Neural cell (in vitro differentiated cells): ENCODE results near the gene ADCY1. TPM values are rescaled to one million over a fixed set of nuclear protein-coding genes. Genes with fewer than 3 reads are reported as not detected.

Source experiments
- H2AFZ ChIP-seq: fragments of 200-600, 300-800 bp; sonication (generic), shearing (Covaris generic); 2 replicates; pipeline ENCODE4 v1.6.0; 2014; ENCODE audit warnings: low read depth, mild to moderate bottlenecking, antibody characterized with exemption, low read length, moderate library complexity
- H3F3A ChIP-seq: fragments of 200-600 bp; shearing (Covaris generic); 2 replicates; pipeline ENCODE4 v1.6.1; 2016; ENCODE audit warnings: mild to moderate bottlenecking, moderate library complexity, mixed read lengths, antibody characterized with exemption, low read length; ENCODE audit not compliant: insufficient read depth, poor library complexity, severe bottlenecking
- H3K27ac ChIP-seq: fragments of 200-600, 300-800 bp; sonication (generic), shearing (Covaris generic); 2 replicates; pipeline ENCODE4 v1.5.1; 2014; ENCODE audit warnings: mild to moderate bottlenecking, low read length, moderate library complexity
- H3K27me3 ChIP-seq: fragments of 300-800, 200-600 bp; sonication (generic), shearing (Covaris generic); 2 replicates; pipeline ENCODE4 v1.6.0; 2014; ENCODE audit warnings: mild to moderate bottlenecking, low read depth, low read length, moderate library complexity; ENCODE audit not compliant: insufficient read depth
- H3K36me3 ChIP-seq: fragments of 300-800, 200-600 bp; sonication (generic), shearing (Covaris generic); 2 replicates; pipeline ENCODE4 v1.5.1; 2014; ENCODE audit warnings: mild to moderate bottlenecking, antibody characterized with exemption, low read length, moderate library complexity; ENCODE audit not compliant: insufficient read depth
- H3K4me2 ChIP-seq: fragments of 300-800, 200-600 bp; sonication (generic), shearing (Covaris generic); 2 replicates; pipeline ENCODE4 v1.6.0; 2014; ENCODE audit warnings: mild to moderate bottlenecking, low read length
- H3K4me3 ChIP-seq: fragments of 300-800, 200-600 bp; sonication (generic), shearing (Covaris generic); 2 replicates; pipeline ENCODE4 v1.5.1; 2014; ENCODE audit warnings: mild to moderate bottlenecking, low read length, moderate library complexity
- H3K79me2 ChIP-seq: fragments of 200-600 bp; shearing (Covaris generic); replicated peaks from 2 replicates; pipeline ENCODE4 v1.6.0; 2014; ENCODE audit warnings: mild to moderate bottlenecking, low read length, moderate library complexity; ENCODE audit not compliant: insufficient read depth
- H3K9ac ChIP-seq: fragments of 300-800, 200-600 bp; sonication (generic), shearing (Covaris generic); 2 replicates; pipeline ENCODE4 v1.6.1; 2016; ENCODE audit warnings: mild to moderate bottlenecking, low read length, mixed read lengths
- H3K9me2 ChIP-seq: fragments of 200-600 bp; shearing (Covaris generic); 2 replicates; pipeline ENCODE4 v1.6.1; 2016; ENCODE audit warnings: mild to moderate bottlenecking, low read length, mixed read lengths; ENCODE audit not compliant: insufficient read depth
- H3K9me3 ChIP-seq: fragments of 200-600, 300-800 bp; sonication (generic), shearing (Covaris generic); 2 replicates; pipeline ENCODE4 v1.6.1; 2016; ENCODE audit warnings: mild to moderate bottlenecking, mixed run types, low read length, moderate library complexity, mixed read lengths
- H4K20me1 ChIP-seq: fragments of 200-600 bp; shearing (Covaris generic); 2 replicates; pipeline ENCODE4 v1.6.1; 2016; ENCODE audit warnings: mild to moderate bottlenecking, mixed run types; ENCODE audit not compliant: insufficient read depth
- EP300 ChIP-seq: fragments of 450-650 bp; conservative IDR thresholded peaks from 2 replicates; pipeline ENCODE4 v1.6.1; 2014; ENCODE audit warnings: antibody characterized with exemption, mild to moderate bottlenecking, moderate library complexity; ENCODE audit not compliant: poor library complexity, severe bottlenecking
- EZH2 ChIP-seq: fragments of 200-600, 300-800 bp; shearing (Covaris generic), sonication (generic); IDR thresholded peaks from 2 replicates; pipeline ENCODE4 v1.6.1; 2014; ENCODE audit warnings: antibody characterized with exemption, low read length, borderline replicate concordance, mild to moderate bottlenecking; ENCODE audit not compliant: insufficient read depth, poor library complexity, severe bottlenecking
- MXI1 ChIP-seq: fragments of 450-650 bp; conservative IDR thresholded peaks from 2 replicates; pipeline ENCODE4 v1.6.1; 2014; ENCODE audit warnings: antibody characterized with exemption, mild to moderate bottlenecking; ENCODE audit not compliant: poor library complexity, severe bottlenecking
- POLR2AphosphoS5 ChIP-seq: IDR thresholded peaks from 2 replicates; pipeline ENCODE4 v1.6.1; 2012
- RAD21 ChIP-seq: fragments of 450-650 bp; conservative IDR thresholded peaks from 2 replicates; pipeline ENCODE4 v1.6.1; 2014; ENCODE audit warnings: antibody characterized with exemption, mild to moderate bottlenecking, moderate library complexity
- SMC3 ChIP-seq: fragments of 450-650 bp; conservative IDR thresholded peaks from 2 replicates; pipeline ENCODE4 v1.6.1; 2014; ENCODE audit warnings: antibody characterized with exemption, mild to moderate bottlenecking, moderate library complexity; ENCODE audit not compliant: poor library complexity
- TAF1 ChIP-seq: IDR thresholded peaks from 2 replicates; pipeline ENCODE4 v1.6.1; 2012; ENCODE audit warnings: low read depth
- polyA plus RNA-seq: library from polyadenylated mRNA; depleted of rRNA; stranded (reverse); fragments of >200 nt; gene quantifications from 2 replicates; pipeline ENCODE4 v1.2.3, GENCODE V29; 2014
- TF ChIP-seq, protein P1 (sequence below): fragments of 450-650 bp; IDR thresholded peaks from 2 replicates; pipeline ENCODE4 v1.5.1; 2014; ENCODE audit warnings: antibody characterized with exemption, mild to moderate bottlenecking, moderate library complexity; ENCODE audit not compliant: poor library complexity, severe bottlenecking
- TF ChIP-seq, protein P2 (sequence below): IDR thresholded peaks from 2 replicates; pipeline ENCODE4 v1.6.1; 2012; ENCODE audit warnings: borderline replicate concordance

The ADCY1 gene
- polyA plus RNA-seq, 1 donor from 2014 or later, result 14.8 TPM

DNA sequence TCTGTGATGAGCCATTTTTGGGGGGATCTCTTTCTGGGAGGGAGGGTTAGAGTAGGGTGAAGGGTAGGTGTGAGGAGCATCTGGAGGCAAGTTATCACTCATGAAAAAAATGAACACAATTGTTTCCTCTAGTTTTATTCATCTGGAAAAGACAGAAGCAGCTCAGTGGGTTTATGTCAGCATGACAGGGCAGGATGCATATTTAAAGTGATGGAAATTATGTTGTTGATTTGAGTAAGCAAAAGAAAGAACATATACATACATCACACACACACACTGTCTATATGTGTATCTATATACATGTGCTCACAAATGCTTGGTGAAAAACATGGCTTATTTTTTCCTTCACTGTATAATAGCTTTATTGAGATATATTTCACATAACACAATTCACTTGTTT, 114.2 kb downstream of the ADCY1 start:
- Histone ChIP-seq H3K9me2 (no peaks in the 10 kb centered on the region), H3K4me3 (no peak overlapping the region), H3K4me2 (no peak overlapping the region), H3K79me2 (no peaks in the 10 kb centered on the region), H3K9me3 (no peaks in the 10 kb centered on the region), H3K27me3 (no peaks in the 10 kb centered on the region), H3K36me3 (peaks cover 7% of the 10 kb centered on the region), H4K20me1 (no peaks in the 10 kb centered on the region), H3K9ac (no peak overlapping the region), H3F3A (no peaks in the 10 kb centered on the region), H2AFZ (no peak overlapping the region), H3K27ac (no peak overlapping the region)
- TF ChIP-seq, protein P1, sequence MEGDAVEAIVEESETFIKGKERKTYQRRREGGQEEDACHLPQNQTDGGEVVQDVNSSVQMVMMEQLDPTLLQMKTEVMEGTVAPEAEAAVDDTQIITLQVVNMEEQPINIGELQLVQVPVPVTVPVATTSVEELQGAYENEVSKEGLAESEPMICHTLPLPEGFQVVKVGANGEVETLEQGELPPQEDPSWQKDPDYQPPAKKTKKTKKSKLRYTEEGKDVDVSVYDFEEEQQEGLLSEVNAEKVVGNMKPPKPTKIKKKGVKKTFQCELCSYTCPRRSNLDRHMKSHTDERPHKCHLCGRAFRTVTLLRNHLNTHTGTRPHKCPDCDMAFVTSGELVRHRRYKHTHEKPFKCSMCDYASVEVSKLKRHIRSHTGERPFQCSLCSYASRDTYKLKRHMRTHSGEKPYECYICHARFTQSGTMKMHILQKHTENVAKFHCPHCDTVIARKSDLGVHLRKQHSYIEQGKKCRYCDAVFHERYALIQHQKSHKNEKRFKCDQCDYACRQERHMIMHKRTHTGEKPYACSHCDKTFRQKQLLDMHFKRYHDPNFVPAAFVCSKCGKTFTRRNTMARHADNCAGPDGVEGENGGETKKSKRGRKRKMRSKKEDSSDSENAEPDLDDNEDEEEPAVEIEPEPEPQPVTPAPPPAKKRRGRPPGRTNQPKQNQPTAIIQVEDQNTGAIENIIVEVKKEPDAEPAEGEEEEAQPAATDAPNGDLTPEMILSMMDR, result no peak
- TF ChIP-seq POLR2AphosphoS5, result no peak
- TF ChIP-seq MXI1, result no peak
- no peak for TF ChIP-seq EZH2
- TF ChIP-seq, protein P2, sequence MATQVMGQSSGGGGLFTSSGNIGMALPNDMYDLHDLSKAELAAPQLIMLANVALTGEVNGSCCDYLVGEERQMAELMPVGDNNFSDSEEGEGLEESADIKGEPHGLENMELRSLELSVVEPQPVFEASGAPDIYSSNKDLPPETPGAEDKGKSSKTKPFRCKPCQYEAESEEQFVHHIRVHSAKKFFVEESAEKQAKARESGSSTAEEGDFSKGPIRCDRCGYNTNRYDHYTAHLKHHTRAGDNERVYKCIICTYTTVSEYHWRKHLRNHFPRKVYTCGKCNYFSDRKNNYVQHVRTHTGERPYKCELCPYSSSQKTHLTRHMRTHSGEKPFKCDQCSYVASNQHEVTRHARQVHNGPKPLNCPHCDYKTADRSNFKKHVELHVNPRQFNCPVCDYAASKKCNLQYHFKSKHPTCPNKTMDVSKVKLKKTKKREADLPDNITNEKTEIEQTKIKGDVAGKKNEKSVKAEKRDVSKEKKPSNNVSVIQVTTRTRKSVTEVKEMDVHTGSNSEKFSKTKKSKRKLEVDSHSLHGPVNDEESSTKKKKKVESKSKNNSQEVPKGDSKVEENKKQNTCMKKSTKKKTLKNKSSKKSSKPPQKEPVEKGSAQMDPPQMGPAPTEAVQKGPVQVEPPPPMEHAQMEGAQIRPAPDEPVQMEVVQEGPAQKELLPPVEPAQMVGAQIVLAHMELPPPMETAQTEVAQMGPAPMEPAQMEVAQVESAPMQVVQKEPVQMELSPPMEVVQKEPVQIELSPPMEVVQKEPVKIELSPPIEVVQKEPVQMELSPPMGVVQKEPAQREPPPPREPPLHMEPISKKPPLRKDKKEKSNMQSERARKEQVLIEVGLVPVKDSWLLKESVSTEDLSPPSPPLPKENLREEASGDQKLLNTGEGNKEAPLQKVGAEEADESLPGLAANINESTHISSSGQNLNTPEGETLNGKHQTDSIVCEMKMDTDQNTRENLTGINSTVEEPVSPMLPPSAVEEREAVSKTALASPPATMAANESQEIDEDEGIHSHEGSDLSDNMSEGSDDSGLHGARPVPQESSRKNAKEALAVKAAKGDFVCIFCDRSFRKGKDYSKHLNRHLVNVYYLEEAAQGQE, result no peak
- no peak for TF ChIP-seq SMC3
- no peak for TF ChIP-seq RAD21
- TF ChIP-seq EP300, result no peak
- TF ChIP-seq TAF1, result no peak

DNA sequence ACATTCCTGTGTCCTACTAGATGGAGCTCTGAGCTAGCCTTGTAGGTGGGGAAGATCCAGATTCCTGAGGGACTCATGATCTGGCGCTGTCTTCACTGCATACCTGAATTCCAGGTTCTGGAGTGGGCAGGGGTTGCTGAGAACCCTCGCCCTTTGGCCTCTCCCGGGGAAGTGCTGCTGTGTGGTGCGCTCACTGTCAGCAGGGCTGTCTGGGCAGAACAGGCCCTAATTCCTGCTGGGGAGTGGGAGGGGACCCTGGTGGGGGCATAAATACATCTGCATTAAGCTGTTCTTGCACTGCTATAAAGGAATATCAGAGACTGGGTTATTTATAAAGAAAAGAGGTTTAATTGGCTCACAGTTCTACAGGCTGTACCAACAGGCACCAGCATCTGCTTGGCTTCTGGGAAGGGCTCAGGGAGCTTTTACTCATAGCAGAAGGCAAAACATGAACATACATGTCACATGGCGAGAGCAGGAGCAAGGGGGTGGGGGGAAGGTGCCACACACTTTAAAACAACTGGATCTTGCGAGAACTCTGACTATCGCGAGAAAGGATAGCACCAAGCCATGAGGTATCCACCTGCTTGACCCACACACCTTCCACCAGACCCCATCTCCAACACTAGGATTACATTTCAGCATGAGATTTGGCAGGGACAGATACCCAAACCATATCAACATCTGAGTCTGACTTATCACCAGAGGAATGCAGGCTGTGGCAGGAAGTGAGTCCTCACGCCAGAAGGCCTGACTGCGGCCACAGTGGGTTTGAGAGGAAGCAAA, 115.0 kb downstream of the ADCY1 start:
- TF ChIP-seq MXI1 (no peak), EP300 (no peak), TAF1 (no peak), SMC3 (no peak), EZH2 (no peak), POLR2AphosphoS5 (no peak), RAD21 (no peak)
- TF ChIP-seq, protein P2, result no peak
- TF ChIP-seq, protein P1, result no peak
- H3K9me3 ChIP-seq, result no peaks in the 10 kb centered on the region
- H3K27me3 ChIP-seq, result no peaks in the 10 kb centered on the region
- no peak overlapping the region for H2AFZ ChIP-seq
- no peak overlapping the region for H3K4me3 ChIP-seq
- no peaks in the 10 kb centered on the region for H3K9me2 ChIP-seq
- no peaks in the 10 kb centered on the region for H4K20me1 ChIP-seq
- H3K27ac ChIP-seq, result no peak overlapping the region
- no peaks in the 10 kb centered on the region for H3F3A ChIP-seq
- no peak overlapping the region for H3K9ac ChIP-seq
- no peaks in the 10 kb centered on the region for H3K79me2 ChIP-seq
- H3K36me3 ChIP-seq, result peaks cover 7% of the 10 kb centered on the region
- no peak overlapping the region for H3K4me2 ChIP-seq
